A549 (cell line): ENCODE data around the gene SEMA4B. TPM values are rescaled to one million over a fixed set of nuclear protein-coding genes. Genes with fewer than 3 reads are reported as not detected.

Source experiments
- ATOH8 ChIP-seq: fragments of 250-450 bp; sonication (Bioruptor Pico); IDR thresholded peaks from 2 replicates; pipeline ENCODE4 v1.5.0; 2020; ENCODE audit warnings: low read depth, mild to moderate bottlenecking, moderate library complexity
- BHLHE40 ChIP-seq: IDR thresholded peaks from 2 replicates; pipeline ENCODE4 v1.6.1; 2012; ENCODE audit warnings: low read depth, low read length, inconsistent platforms
- CBX8 ChIP-seq: fragments of 200-600 bp; sonication (generic); IDR thresholded peaks from 2 replicates; pipeline ENCODE4 v1.6.1; 2016
- CHD2 ChIP-seq: fragments of 150-350 bp; IDR thresholded peaks from 2 replicates; pipeline ENCODE4 v1.6.1; 2014; ENCODE audit warnings: low read length; ENCODE audit not compliant: partially characterized antibody
- EHMT2 ChIP-seq: fragments of 200-600 bp; sonication (generic); IDR thresholded peaks from 2 replicates; pipeline ENCODE4 v1.6.1; 2016; ENCODE audit warnings: antibody characterized with exemption, low read depth, mild to moderate bottlenecking, moderate library complexity
- EP300 ChIP-seq, 2 experiments: fragments of >200 bp; sonication (Bioruptor Twin); formaldehyde crosslinking; IDR thresholded peaks; 2 replicates in 1 of 2; 3 replicates in 1 of 2; pipeline ENCODE4 v1.6.1; 2016 to 2017
- ESRRA ChIP-seq: fragments of 150-350 bp; IDR thresholded peaks from 2 replicates; pipeline ENCODE4 v1.6.1; 2014; ENCODE audit warnings: mild to moderate bottlenecking, low read length, borderline replicate concordance
- FOSB ChIP-seq: fragments of 250-450 bp; sonication (Bioruptor Pico); IDR thresholded peaks from 2 replicates; pipeline ENCODE4 v1.5.0; 2020; ENCODE audit warnings: mild to moderate bottlenecking, moderate library complexity
- FOXS1 ChIP-seq: fragments of 250-450 bp; sonication (Bioruptor Pico); IDR thresholded peaks from 2 replicates; pipeline ENCODE4 v1.5.0; 2020; ENCODE audit warnings: mild to moderate bottlenecking, moderate library complexity
- HDAC2 ChIP-seq: fragments of 200-600 bp; sonication (generic); IDR thresholded peaks from 2 replicates; pipeline ENCODE4 v1.6.1; 2016
- HES2 ChIP-seq: fragments of >200 bp; sonication (Bioruptor Twin); formaldehyde crosslinking; IDR thresholded peaks from 2 replicates; pipeline ENCODE4 v1.6.1; 2016
- HMGXB4 ChIP-seq: fragments of 250-450 bp; sonication (Bioruptor Pico); IDR thresholded peaks from 2 replicates; pipeline ENCODE4 v1.5.0; 2021; ENCODE audit warnings: mild to moderate bottlenecking, moderate library complexity, borderline replicate concordance
- HOXA7 ChIP-seq: fragments of 250-450 bp; sonication (Bioruptor Pico); IDR thresholded peaks from 2 replicates; pipeline ENCODE4 v1.5.0; 2020; ENCODE audit warnings: mild to moderate bottlenecking, moderate library complexity
- HOXB5 ChIP-seq: fragments of 250-450 bp; sonication (Bioruptor Pico); IDR thresholded peaks from 2 replicates; pipeline ENCODE4 v1.5.0; 2020; ENCODE audit warnings: mild to moderate bottlenecking, moderate library complexity
- JUNB ChIP-seq: fragments of >200 bp; sonication (Bioruptor Twin); formaldehyde crosslinking; IDR thresholded peaks from 2 replicates; pipeline ENCODE4 v1.6.1; 2016
- KDM1A ChIP-seq: fragments of 200-600 bp; sonication (generic); IDR thresholded peaks from 2 replicates; pipeline ENCODE4 v1.6.1; 2016; ENCODE audit warnings: low read depth, mild to moderate bottlenecking
- KDM5A ChIP-seq: fragments of 200-600 bp; sonication (generic); IDR thresholded peaks from 2 replicates; pipeline ENCODE4 v1.6.1; 2016; ENCODE audit warnings: antibody characterized with exemption, mild to moderate bottlenecking
- NPAS2 ChIP-seq: fragments of 250-450 bp; sonication (Bioruptor Pico); IDR thresholded peaks from 2 replicates; pipeline ENCODE4 v1.8.0; 2022; ENCODE audit warnings: mild to moderate bottlenecking, moderate library complexity, borderline replicate concordance
- NR3C1 ChIP-seq: fragments of >200 bp; sonication (Bioruptor Twin); formaldehyde crosslinking; IDR thresholded peaks from 3 replicates; pipeline ENCODE4 v1.6.1; 2017
- PHF8 ChIP-seq: fragments of 200-600 bp; sonication (generic); IDR thresholded peaks from 2 replicates; pipeline ENCODE4 v1.6.1; 2016; ENCODE audit warnings: low read depth, mild to moderate bottlenecking, antibody characterized with exemption, moderate library complexity, borderline replicate concordance
- POLR2A ChIP-seq: IDR thresholded peaks from 2 replicates; pipeline ENCODE4 v1.6.1; 2012; ENCODE audit warnings: mild to moderate bottlenecking, low read length
- POLR2AphosphoS2 ChIP-seq: conservative IDR thresholded peaks from 2 replicates; pipeline ENCODE4 v1.6.1; 2012; ENCODE audit warnings: low read length, improper control_type of control experiment, inconsistent platforms
- RAD21 ChIP-seq, 2 experiments: fragments of >200 bp in 1 of 2; sonication (Bioruptor Twin) in 1 of 2; formaldehyde crosslinking in 1 of 2; IDR thresholded peaks in 1 of 2; conservative IDR thresholded peaks in 1 of 2; 2 replicates in 1 of 2; 3 replicates in 1 of 2; pipeline ENCODE4 v1.6.1; 2012 to 2018; ENCODE audit warnings: inconsistent platforms in 1 of 2
- REST ChIP-seq: fragments of 200-600 bp; sonication (generic); IDR thresholded peaks from 2 replicates; pipeline ENCODE4 v1.6.1; 2016; ENCODE audit warnings: antibody characterized with exemption, mild to moderate bottlenecking, moderate library complexity
- SMC3 ChIP-seq: fragments of >200 bp; sonication (Bioruptor Twin); formaldehyde crosslinking; IDR thresholded peaks from 3 replicates; pipeline ENCODE4 v1.6.1; 2018; ENCODE audit warnings: inconsistent platforms
- SREBF2 ChIP-seq: fragments of 450-650 bp; IDR thresholded peaks from 2 replicates; pipeline ENCODE4 v1.6.1; 2014; ENCODE audit warnings: mild to moderate bottlenecking, moderate library complexity
- TP53 ChIP-seq: fragments of 250-450 bp; sonication (Bioruptor Pico); IDR thresholded peaks from 2 replicates; pipeline ENCODE4 v1.5.0; 2021; ENCODE audit warnings: mild to moderate bottlenecking, moderate library complexity
- USF2 ChIP-seq: fragments of 450-650 bp; IDR thresholded peaks from 2 replicates; pipeline ENCODE4 v1.6.1; 2014; ENCODE audit warnings: antibody characterized with exemption
- ZFP36 ChIP-seq: fragments of 450-650 bp; IDR thresholded peaks from 2 replicates; pipeline ENCODE4 v1.6.1; 2014; ENCODE audit warnings: borderline replicate concordance; ENCODE audit not compliant: partially characterized antibody
- ZNF302 ChIP-seq: fragments of 250-450 bp; sonication (Bioruptor Pico); IDR thresholded peaks from 2 replicates; pipeline ENCODE4 v1.9.0; 2021; ENCODE audit warnings: inconsistent platforms, mild to moderate bottlenecking, moderate library complexity
- polyA plus RNA-seq, 4 experiments: library from polyadenylated mRNA; depleted of rRNA in 3 of 4; stranded (reverse); fragments of >200 nt; fragmentation: RNase III in 1 of 4; extraction: RNeasy Plus Mini Kit Qiagen cat#74134 plus additional on column Dnase treatment in 1 of 4; gene quantifications; 2 replicates in 3 of 4; 3 replicates in 1 of 4; pipeline ENCODE4 v1.2.3, GENCODE V29; 2011 to 2017

Gene SEMA4B
- polyA plus RNA-seq, 2 of the 4 experiments (the other 2 are of a cell fraction), result 45.3 to 47.1 TPM

GRCh38 chr15:90165659-90166489, 35.3 kb upstream of the SEMA4B start (continued):
- TF ChIP-seq CHD2, result no peak
- no peak for TF ChIP-seq POLR2AphosphoS2
- TF ChIP-seq FOXS1, result peak; percentile 40; the same call in 1 of the 2 replicates
- TF ChIP-seq KDM1A, result no peak
- no peak; the same call in 1 of the 2 replicates for TF ChIP-seq ATOH8 (CRISPR knock-in tag)
- peak; percentile 3; the same call in 1 of the 2 replicates for TF ChIP-seq BHLHE40
- TF ChIP-seq ESRRA, result no peak
- TF ChIP-seq HOXB5, result peak; percentile 77
- TF ChIP-seq EHMT2, result no peak
- no peak for TF ChIP-seq NPAS2 (CRISPR knock-in tag)
- no peak for TF ChIP-seq PHF8
- TF ChIP-seq ZFP36, result no peak
- TF ChIP-seq KDM5A, result no peak
- no peak for TF ChIP-seq HMGXB4 (CRISPR knock-in tag)
- TF ChIP-seq NR3C1, result no peak
- TF ChIP-seq EP300 (IDR thresholded peaks at IDR 0.05), result peak; percentile 90 to 95
- TF ChIP-seq HDAC2, result no peak
- no peak for TF ChIP-seq FOSB (CRISPR knock-in tag)
- no peak for TF ChIP-seq USF2
- TF ChIP-seq POLR2A, result no peak
- no peak for TF ChIP-seq REST
- peak; percentile 53 for TF ChIP-seq SMC3
- TF ChIP-seq SREBF2, result no peak
- no peak for TF ChIP-seq CBX8
- no peak for TF ChIP-seq HOXA7 (CRISPR knock-in tag)
- peak; percentile 98 for TF ChIP-seq JUNB
- TF ChIP-seq TP53 (CRISPR knock-in tag), result no peak
- no peak for TF ChIP-seq ZNF302 (CRISPR knock-in tag)
- TF ChIP-seq HES2, result no peak
- peak; percentile 16 to 55; a peak in 4 of 5 replicates for TF ChIP-seq RAD21 (conservative IDR thresholded peaks at IDR 0.05 in 1 of 2, IDR thresholded peaks at IDR 0.05 in 1 of 2)
